BJ (cell line): ENCODE data around the gene NR5A1. TPM values are rescaled to one million over a fixed set of nuclear protein-coding genes. Genes with fewer than 3 reads are reported as not detected.

Source experiments
- CTCF ChIA-PET: fragments of 350-600 bp; formaldehyde crosslinking; extraction: SDS; loops from one replicate; lab custom pipeline; 2021; ENCODE audit warnings: antibody characterized with exemption, inconsistent platforms; lab: Yijun Ruan, JAX
- POLR2A ChIA-PET: fragments of 300-600 bp; sonication (Branson Sonifier 250); formaldehyde crosslinking; extraction: SDS; loops from one replicate; lab custom pipeline; 2021; ENCODE audit warnings: antibody characterized with exemption; lab: Charles Lee
- DNase-seq: peaks from one replicate; pipeline ENCODE4 v3.0.0-alpha.2; 2011; ENCODE audit warnings: low read depth
- H3K27me3 ChIP-seq: 2 replicates; pipeline ENCODE4 v1.6.0; 2011; ENCODE audit warnings: low read length; ENCODE audit not compliant: control insufficient read depth, insufficient read depth
- H3K36me3 ChIP-seq: 2 replicates; pipeline ENCODE4 v1.5.1; 2011; ENCODE audit warnings: low read length; ENCODE audit not compliant: control insufficient read depth, insufficient read depth
- H3K4me3 ChIP-seq: 2 replicates; pipeline ENCODE4 v1.5.1; 2011; ENCODE audit warnings: low read depth, mild to moderate bottlenecking, control low read depth, low read length
- polyA plus RNA-seq: library from polyadenylated mRNA; depleted of rRNA; stranded (reverse); fragments of >200 nt; gene quantifications from 2 replicates; pipeline ENCODE4 v1.2.3, GENCODE V29; 2011
- TF ChIP-seq, protein P1 (sequence below): IDR thresholded peaks from 2 replicates; pipeline ENCODE4 v1.5.1; 2011; ENCODE audit warnings: low read depth, mild to moderate bottlenecking, control low read depth, inconsistent platforms, low read length, moderate library complexity; ENCODE audit not compliant: insufficient read depth

The NR5A1 gene
- polyA plus RNA-seq, 1 experiment, result not detected

DNA sequence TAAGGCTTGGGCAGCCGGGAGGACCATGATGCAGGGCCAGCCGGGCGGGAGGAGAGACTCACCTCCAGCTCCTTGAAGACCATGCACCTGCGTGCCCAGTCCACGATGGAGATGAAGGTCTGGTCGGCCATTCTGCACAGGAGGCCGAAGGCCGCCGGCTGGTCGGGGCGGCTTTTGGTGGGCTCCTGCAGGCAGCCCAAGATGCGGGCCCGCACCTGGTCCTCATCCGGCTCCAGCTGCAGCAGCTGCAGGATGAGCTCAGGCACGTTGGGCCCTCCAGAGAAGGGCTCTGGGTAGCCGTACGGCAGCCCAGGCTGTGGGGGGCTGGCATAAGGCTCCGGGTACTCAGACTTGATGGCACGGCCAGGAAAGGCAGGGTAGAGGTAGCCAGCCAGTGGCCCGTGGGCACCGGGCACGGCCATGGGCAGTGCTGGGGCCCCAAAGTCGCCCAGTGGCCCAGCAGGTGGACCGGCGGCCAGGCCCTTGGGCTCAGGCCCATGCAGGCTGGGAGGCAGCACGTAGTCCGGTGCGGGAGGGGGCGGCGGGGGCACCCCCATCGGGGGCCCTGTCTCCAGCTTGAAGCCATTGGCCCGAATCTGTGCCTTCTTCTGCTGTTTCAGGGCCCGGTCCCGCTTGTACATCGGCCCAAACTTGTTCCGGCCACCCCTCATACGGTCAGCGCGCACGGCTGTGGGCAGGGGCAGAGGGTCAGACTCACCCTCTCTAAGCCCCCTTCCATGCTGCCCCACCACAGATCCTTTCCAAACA, 7.0 kb downstream of the NR5A1 start:
- no peaks in the 10 kb centered on the region for H3K36me3 ChIP-seq
- ChIA-PET POLR2A (no interaction called here), CTCF (no interaction called here)
- H3K4me3 ChIP-seq, result no peak overlapping the region
- TF ChIP-seq, protein P1, sequence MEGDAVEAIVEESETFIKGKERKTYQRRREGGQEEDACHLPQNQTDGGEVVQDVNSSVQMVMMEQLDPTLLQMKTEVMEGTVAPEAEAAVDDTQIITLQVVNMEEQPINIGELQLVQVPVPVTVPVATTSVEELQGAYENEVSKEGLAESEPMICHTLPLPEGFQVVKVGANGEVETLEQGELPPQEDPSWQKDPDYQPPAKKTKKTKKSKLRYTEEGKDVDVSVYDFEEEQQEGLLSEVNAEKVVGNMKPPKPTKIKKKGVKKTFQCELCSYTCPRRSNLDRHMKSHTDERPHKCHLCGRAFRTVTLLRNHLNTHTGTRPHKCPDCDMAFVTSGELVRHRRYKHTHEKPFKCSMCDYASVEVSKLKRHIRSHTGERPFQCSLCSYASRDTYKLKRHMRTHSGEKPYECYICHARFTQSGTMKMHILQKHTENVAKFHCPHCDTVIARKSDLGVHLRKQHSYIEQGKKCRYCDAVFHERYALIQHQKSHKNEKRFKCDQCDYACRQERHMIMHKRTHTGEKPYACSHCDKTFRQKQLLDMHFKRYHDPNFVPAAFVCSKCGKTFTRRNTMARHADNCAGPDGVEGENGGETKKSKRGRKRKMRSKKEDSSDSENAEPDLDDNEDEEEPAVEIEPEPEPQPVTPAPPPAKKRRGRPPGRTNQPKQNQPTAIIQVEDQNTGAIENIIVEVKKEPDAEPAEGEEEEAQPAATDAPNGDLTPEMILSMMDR, result no peak
- H3K27me3 ChIP-seq, result peaks cover 52% of the 10 kb centered on the region
- no peak for DNase-seq

DNA sequence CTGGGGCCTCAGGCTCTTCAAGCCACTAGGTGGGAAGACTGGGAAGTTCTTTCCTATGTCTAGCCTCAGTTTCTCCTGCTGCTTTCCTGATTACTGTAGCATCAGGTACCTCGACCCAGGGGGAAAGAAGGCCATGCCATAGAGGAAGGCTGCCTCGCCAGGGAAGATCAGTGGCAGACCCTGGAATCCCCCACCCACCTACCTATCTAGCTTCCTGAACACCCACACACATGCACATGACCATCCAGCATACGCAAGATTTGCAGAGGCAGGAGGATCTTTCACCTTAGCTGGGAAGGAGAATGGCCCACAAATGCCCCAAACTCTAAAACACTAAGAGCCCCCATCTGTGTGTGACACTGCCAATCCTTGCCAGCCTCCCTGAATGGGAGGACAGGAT, 8.0 kb downstream of the NR5A1 start:
- POLR2A ChIA-PET, result no interaction called here
- TF ChIP-seq, protein P1, result no peak
- Histone ChIP-seq H3K36me3 (no peaks in the 10 kb centered on the region), H3K27me3 (peaks cover 46% of the 10 kb centered on the region), H3K4me3 (no peak overlapping the region)
- DNase-seq, result no peak
- CTCF ChIA-PET, result no interaction called here

DNA sequence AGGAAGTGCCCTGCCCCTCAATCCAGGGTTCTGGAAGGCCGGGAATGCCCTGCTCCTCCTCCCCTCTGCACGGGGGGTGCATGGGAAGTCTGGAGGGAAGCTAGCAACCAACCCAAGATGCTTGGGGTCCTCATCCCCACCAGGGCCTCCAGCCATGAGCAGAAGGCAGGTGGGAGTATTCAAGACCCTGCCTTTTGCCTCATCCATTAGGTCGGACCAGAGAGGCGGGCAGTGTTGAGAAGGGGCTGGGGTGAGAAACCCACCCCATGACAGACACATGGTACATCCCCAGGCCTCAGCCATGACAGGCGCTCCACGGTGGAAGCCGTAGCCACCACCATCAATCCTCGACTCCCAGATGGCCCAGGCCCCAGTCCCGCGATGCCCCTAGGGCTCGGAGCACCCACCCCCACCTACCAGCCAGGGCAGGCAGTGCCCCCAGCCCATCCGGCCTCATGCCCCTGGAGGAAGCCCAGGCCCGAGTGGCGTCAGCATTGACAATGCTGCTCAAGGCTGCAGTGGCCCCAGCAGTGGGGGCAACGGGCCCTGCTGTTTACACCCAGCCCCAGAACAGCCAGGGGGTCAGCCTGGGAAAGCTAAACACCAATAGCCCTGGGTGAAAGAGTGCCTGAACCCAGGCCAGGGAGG, 8.6 kb downstream of the NR5A1 start:
- no peaks in the 10 kb centered on the region for H3K36me3 ChIP-seq

DNA sequence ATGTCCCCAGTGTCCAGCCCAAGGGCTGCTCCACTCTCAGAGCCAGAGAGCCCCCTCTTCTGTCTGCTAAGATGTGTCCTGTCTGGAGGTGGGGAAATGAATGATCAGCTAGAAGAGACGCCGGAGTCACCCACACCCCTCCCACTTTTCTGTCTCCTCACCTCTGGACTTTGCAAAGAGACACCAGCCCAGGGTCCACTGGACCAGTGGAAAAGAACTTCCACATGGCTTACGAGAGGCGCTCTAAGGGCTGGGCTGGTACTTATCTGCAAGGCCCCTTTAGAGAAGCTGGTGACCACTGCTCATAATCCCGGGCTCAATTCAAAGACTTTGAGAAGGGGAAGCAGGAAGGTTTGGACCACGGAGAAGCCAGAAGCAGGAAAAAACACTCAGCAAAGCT, 9.2 kb downstream of the NR5A1 start:
- H3K27me3 ChIP-seq, result peaks cover 37% of the 10 kb centered on the region

More for the DNA sequence above, 8.6 kb downstream of the NR5A1 start:
- CTCF ChIA-PET, result interaction anchor here (1.0 kb wide), 1 partner anchor 11 kb away, joined by 4 read pairs; no protein-coding TSS in a partner anchor
- POLR2A ChIA-PET, result no interaction called here
- no peak overlapping the region for H3K4me3 ChIP-seq
- DNase-seq, result no peak
- H3K27me3 ChIP-seq, result peaks cover 40% of the 10 kb centered on the region
- TF ChIP-seq, protein P1, result no peak

DNA sequence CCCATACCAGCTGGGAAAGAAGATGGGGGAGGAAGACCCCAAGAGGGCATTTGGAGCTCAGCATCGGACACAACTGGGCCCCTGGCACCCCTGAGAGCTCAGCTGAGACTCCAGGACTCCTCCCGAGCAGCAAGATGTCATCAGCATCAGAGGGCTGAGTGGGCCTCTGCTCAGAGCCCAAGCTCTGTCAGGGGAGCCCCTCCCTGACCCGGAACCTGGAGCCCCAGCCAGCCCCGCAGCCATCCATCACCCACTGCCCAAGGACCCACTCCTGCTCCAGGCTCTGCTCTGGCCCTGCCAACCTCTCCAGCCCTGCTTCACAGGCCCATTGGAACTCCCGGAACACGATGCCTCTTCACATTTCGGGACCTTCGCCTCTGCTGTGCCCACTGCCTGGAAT, 9.8 kb downstream of the NR5A1 start:
- CTCF ChIA-PET, result interaction anchor here (1.0 kb wide), 1 partner anchor 12 kb away, joined by 4 read pairs; no protein-coding TSS in a partner anchor
- Histone ChIP-seq H3K4me3 (no peak overlapping the region), H3K27me3 (peaks cover 33% of the 10 kb centered on the region), H3K36me3 (no peaks in the 10 kb centered on the region)
- DNase-seq, result no peak
- POLR2A ChIA-PET, result no interaction called here
- TF ChIP-seq, protein P1, result no peak

More for the DNA sequence above, 9.2 kb downstream of the NR5A1 start:
- POLR2A ChIA-PET, result no interaction called here
- DNase-seq, result no peak
- no peaks in the 10 kb centered on the region for H3K36me3 ChIP-seq
- TF ChIP-seq, protein P1, result no peak
- no peak overlapping the region for H3K4me3 ChIP-seq
- CTCF ChIA-PET, result interaction anchor here (1.0 kb wide), 1 partner anchor 12 kb away, joined by 4 read pairs; no protein-coding TSS in a partner anchor
